SU-DHL-6 (cell line): ENCODE measurements around the gene ETV3L.

ENCODE experiments used
- H2AFZ ChIP-seq: fragments of 200-600 bp; sonication (generic); 2 replicates; pipeline ENCODE4 v1.6.1; 2014; ENCODE audit warnings: low read depth, mild to moderate bottlenecking, moderate library complexity, mixed read lengths, antibody characterized with exemption, low read length; ENCODE audit not compliant: severe bottlenecking
- H3F3A ChIP-seq: fragments of 200-600 bp; shearing (Covaris generic); 2 replicates; pipeline ENCODE4 v1.6.0; 2016; ENCODE audit warnings: antibody characterized with exemption, mild to moderate bottlenecking; ENCODE audit not compliant: insufficient read depth
- H3K27ac ChIP-seq: fragments of 200-600 bp; sonication (generic); 2 replicates; pipeline ENCODE4 v1.5.1; 2016; ENCODE audit warnings: low read depth, mild to moderate bottlenecking, low read length, moderate library complexity, mixed read lengths
- H3K27me3 ChIP-seq: fragments of 200-600 bp; sonication (generic), shearing (Covaris generic); 2 replicates; pipeline ENCODE4 v1.6.0; 2014; ENCODE audit warnings: mild to moderate bottlenecking, low read length
- H3K36me3 ChIP-seq: fragments of 200-600 bp; sonication (generic); 2 replicates; pipeline ENCODE4 v1.6.1; 2014; ENCODE audit warnings: mild to moderate bottlenecking, low read length, mixed read lengths
- H3K4me2 ChIP-seq: fragments of 300-600, 200-600 bp; shearing (Covaris generic), sonication (generic); 2 replicates; pipeline ENCODE4 v1.6.0; 2014; ENCODE audit warnings: low read length, low read depth, mild to moderate bottlenecking; ENCODE audit not compliant: poor library complexity, severe bottlenecking
- H3K4me3 ChIP-seq: fragments of 200-600 bp; sonication (generic); 2 replicates; pipeline ENCODE4 v1.5.1; 2014; ENCODE audit warnings: antibody characterized with exemption, low read length, mild to moderate bottlenecking, mixed read lengths; ENCODE audit not compliant: insufficient read depth, poor library complexity, severe bottlenecking
- H3K79me2 ChIP-seq: fragments of 200-600 bp; sonication (generic); 2 replicates; pipeline ENCODE4 v1.6.1; 2014; ENCODE audit warnings: mild to moderate bottlenecking, low read length, moderate library complexity; ENCODE audit not compliant: insufficient read depth
- H3K9ac ChIP-seq: fragments of 200-600 bp; sonication (generic); 2 replicates; pipeline ENCODE4 v1.7.0; 2014; ENCODE audit warnings: mild to moderate bottlenecking, low read length
- H3K9me2 ChIP-seq: fragments of 200-600 bp; sonication (generic); replicated peaks from 2 replicates; pipeline ENCODE4 v1.6.1; 2014; ENCODE audit warnings: low read length; ENCODE audit not compliant: insufficient read depth
- H3K9me3 ChIP-seq: fragments of 200-600 bp; sonication (generic); 2 replicates; pipeline ENCODE4 v1.6.1; 2014; ENCODE audit warnings: low read length, mixed read lengths; ENCODE audit not compliant: insufficient read depth
- H4K20me1 ChIP-seq: fragments of 200-600 bp; sonication (generic); 2 replicates; pipeline ENCODE4 v1.6.1; 2014; ENCODE audit warnings: low read depth, mild to moderate bottlenecking, antibody characterized with exemption, low read length, moderate library complexity, mixed read lengths
- EZH2phosphoT487 ChIP-seq: fragments of 200-600 bp; sonication (generic), shearing (Covaris generic); conservative IDR thresholded peaks from 2 replicates; pipeline ENCODE4 v1.6.1; 2018; ENCODE audit warnings: mild to moderate bottlenecking, antibody characterized with exemption, low read length, moderate library complexity, mixed read lengths
- TF ChIP-seq, protein P1 (sequence below): fragments of 200-600 bp; sonication (generic); IDR thresholded peaks from one replicate; pipeline ENCODE4 v1.5.1; 2017; ENCODE audit warnings: antibody characterized with exemption, mild to moderate bottlenecking, low read length, moderate library complexity; ENCODE audit not compliant: insufficient read depth, poor library complexity, severe bottlenecking

Gene ETV3L

DNA sequence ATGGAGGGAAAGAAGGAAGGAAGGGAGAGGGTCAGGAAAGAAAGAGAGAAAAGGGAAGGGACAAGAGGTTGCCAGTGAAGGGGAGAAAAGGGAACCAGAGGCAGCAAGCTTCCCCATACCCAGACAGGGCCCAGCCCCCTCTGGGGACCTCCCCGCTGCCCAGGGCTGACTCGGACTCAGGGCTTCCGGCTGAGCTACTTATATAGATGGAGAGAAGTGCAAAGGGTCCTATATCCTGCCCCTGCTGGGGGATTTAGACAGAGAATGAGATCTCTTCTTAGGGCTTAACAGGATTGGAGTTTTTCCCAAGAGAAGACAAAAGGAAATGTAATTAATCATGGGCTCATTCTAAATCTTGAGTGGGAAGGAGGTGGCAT, at the start of gene ETV3L:
ETV3L (minus strand) TSS at position 176 of the 377 bp plus-strand sequence. CDS start 285 bp downstream, outside the sequence.
- Histone ChIP-seq H3K4me3 (no peak within 1 kb of the TSS), H3K27ac (no peak within 1 kb of the TSS), H3K4me2 (no peak within 1 kb of the TSS), H2AFZ (no peak within 1 kb of the TSS), H4K20me1 (no peaks in the 10 kb centered on the region), H3K9ac (no peak within 1 kb of the TSS), H3K79me2 (no peaks in the 10 kb centered on the region), H3K36me3 (no peaks in the 10 kb centered on the region), H3K9me3 (no peaks in the 10 kb centered on the region), H3K27me3 (no peaks in the 10 kb centered on the region), H3K9me2 (no peaks in the 10 kb centered on the region), H3F3A (no peaks in the 10 kb centered on the region)
- TF ChIP-seq, protein P1, sequence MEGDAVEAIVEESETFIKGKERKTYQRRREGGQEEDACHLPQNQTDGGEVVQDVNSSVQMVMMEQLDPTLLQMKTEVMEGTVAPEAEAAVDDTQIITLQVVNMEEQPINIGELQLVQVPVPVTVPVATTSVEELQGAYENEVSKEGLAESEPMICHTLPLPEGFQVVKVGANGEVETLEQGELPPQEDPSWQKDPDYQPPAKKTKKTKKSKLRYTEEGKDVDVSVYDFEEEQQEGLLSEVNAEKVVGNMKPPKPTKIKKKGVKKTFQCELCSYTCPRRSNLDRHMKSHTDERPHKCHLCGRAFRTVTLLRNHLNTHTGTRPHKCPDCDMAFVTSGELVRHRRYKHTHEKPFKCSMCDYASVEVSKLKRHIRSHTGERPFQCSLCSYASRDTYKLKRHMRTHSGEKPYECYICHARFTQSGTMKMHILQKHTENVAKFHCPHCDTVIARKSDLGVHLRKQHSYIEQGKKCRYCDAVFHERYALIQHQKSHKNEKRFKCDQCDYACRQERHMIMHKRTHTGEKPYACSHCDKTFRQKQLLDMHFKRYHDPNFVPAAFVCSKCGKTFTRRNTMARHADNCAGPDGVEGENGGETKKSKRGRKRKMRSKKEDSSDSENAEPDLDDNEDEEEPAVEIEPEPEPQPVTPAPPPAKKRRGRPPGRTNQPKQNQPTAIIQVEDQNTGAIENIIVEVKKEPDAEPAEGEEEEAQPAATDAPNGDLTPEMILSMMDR = no peak
- TF ChIP-seq EZH2phosphoT487 = no peak

DNA sequence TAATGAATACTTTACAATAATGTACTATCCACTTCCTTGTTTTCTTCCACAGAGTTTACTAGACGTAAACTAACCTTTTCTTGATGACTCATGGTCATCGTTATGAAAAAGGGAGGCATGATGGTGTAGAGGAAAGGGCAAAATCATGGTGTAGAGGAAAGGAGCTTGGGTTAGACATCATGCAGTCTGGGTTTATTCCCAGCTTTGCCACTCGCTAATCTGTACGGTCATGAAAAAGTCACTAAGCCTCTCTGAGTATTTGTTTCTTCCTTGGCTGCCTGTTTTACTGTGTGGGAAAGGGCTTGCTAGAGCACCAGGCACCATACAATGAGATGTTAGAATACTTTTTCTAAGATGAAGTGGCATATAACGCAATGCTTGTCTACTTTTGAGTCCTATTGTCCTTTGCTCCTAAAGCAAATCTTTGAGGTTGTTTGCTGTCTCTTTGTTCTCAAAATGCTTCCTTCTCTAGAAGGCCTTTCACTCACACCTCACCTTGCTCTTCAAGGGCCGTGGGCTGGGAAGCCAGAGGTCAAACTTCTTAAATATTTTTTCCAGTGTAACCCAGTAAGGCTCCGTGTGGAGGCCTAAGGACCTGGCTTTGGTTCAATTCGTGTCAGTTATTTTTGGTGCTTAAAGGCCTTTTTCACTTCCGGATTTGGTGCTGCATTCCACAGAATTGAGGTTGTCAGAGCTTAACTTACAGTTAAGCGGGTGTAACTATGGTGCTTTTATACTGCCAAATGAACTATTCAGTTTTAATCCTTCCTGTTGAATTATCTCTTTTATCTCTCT, 48.5 kb upstream of the ETV3L start:
- Histone ChIP-seq H3K9me3 (no peaks in the 10 kb centered on the region), H3K9me2 (no peaks in the 10 kb centered on the region), H3K9ac (no peak overlapping the region), H4K20me1 (no peaks in the 10 kb centered on the region), H2AFZ (peak overlapping the region; percentile 20), H3K4me3 (no peak overlapping the region), H3K4me2 (no peak overlapping the region), H3K79me2 (no peaks in the 10 kb centered on the region), H3F3A (no peaks in the 10 kb centered on the region), H3K27me3 (no peaks in the 10 kb centered on the region), H3K27ac (no peak overlapping the region), H3K36me3 (no peaks in the 10 kb centered on the region)
- TF ChIP-seq, protein P1 = no peak
- no peak for TF ChIP-seq EZH2phosphoT487

DNA sequence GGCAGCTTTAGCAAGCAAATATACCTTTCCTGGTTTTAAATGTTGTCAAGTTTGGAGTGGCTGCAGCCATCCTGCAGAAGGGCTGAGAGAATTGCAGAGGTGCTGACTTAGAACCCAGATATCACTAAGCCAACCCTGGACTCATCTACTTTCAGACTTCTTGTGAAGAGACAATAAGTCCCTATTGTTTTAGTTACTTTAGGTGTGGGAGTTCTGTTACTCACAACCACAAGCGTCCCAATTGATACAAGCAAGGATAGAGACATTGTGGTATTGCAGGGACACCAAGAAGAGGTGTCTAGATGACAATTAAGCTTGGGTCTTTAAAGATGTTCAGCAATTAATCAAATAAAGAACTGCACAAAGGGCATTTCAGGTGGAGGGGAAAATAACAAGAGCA, 47.4 kb upstream of the ETV3L start:
- no peak for TF ChIP-seq EZH2phosphoT487
- TF ChIP-seq, protein P1 = no peak
- Histone ChIP-seq H3K4me3 (no peak overlapping the region), H3K9me2 (no peaks in the 10 kb centered on the region), H3K4me2 (no peak overlapping the region), H3K27ac (no peak overlapping the region), H3F3A (no peaks in the 10 kb centered on the region), H4K20me1 (no peaks in the 10 kb centered on the region), H2AFZ (no peak overlapping the region), H3K9me3 (no peaks in the 10 kb centered on the region), H3K9ac (no peak overlapping the region), H3K27me3 (no peaks in the 10 kb centered on the region), H3K79me2 (no peaks in the 10 kb centered on the region), H3K36me3 (no peaks in the 10 kb centered on the region)
